ENCODE results near the gene UNC119B.

DNA sequence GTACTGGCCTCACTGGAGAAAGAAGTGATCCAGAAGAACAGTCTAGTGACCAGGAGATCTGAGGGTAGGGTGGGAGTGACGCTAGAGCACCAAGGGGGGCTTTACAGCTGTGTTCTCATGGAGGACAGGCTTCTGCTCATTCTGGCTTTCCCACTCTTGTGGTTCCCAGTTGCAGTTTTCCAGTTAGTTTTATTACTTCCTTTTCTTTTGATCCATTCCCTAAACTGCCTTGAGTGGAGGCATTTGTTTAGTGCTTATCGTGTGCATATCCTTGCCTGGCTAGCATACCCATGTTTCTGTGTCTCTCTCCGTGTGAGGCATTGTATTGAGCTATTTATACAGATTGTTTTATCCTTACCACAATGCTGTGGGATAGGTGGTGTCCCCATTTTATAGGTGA is 19.3 kb upstream of the UNC119B start:
- no peak for TF ChIP-seq POLR2A (IDR thresholded peaks at IDR 0.05; ENCODE audit: low read depth, low read length)
- TF ChIP-seq, protein P1, sequence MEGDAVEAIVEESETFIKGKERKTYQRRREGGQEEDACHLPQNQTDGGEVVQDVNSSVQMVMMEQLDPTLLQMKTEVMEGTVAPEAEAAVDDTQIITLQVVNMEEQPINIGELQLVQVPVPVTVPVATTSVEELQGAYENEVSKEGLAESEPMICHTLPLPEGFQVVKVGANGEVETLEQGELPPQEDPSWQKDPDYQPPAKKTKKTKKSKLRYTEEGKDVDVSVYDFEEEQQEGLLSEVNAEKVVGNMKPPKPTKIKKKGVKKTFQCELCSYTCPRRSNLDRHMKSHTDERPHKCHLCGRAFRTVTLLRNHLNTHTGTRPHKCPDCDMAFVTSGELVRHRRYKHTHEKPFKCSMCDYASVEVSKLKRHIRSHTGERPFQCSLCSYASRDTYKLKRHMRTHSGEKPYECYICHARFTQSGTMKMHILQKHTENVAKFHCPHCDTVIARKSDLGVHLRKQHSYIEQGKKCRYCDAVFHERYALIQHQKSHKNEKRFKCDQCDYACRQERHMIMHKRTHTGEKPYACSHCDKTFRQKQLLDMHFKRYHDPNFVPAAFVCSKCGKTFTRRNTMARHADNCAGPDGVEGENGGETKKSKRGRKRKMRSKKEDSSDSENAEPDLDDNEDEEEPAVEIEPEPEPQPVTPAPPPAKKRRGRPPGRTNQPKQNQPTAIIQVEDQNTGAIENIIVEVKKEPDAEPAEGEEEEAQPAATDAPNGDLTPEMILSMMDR (conservative IDR thresholded peaks at IDR 0.05; ENCODE audit: low read depth, low read length), result no peak
- TF ChIP-seq CHD1 (IDR thresholded peaks at IDR 0.05; ENCODE audit: low read depth, low read length), result no peak
- no peak for TF ChIP-seq USF2 (IDR thresholded peaks at IDR 0.05; ENCODE audit: low read depth, low read length)
- TF ChIP-seq NFE2L2 (IDR thresholded peaks at IDR 0.05; ENCODE audit: low read depth, low read length), result no peak
- no peak for TF ChIP-seq RFX5 (IDR thresholded peaks at IDR 0.05; ENCODE audit: low read depth, low read length)
- TF ChIP-seq CEBPB (IDR thresholded peaks at IDR 0.05; ENCODE audit: low read depth, low read length), result no peak
- TF ChIP-seq SMC3 (IDR thresholded peaks at IDR 0.05; ENCODE audit: low read depth, low read length), result no peak
- no peak for TF ChIP-seq FOS (IDR thresholded peaks at IDR 0.05; ENCODE audit: low read depth, low read length)

Measured in IMR-90 (cell line).